ENCODE data around the gene UAP1L1. TPM values are rescaled to one million over a fixed set of nuclear protein-coding genes. Genes with fewer than 3 reads are reported as not detected.

The UAP1L1 gene
- polyA plus RNA-seq, 2 of the 4 experiments (the other 2 are of a cell fraction) = 1.2 to 7.8 TPM

GRCh38 chr9:137065336-137065967, 11.9 kb upstream of the UAP1L1 start:
- DNase-seq (ENCODE audit: low read depth in 1 of 2, low spot score in 1 of 2) (no peak), FAIRE-seq (no peak), ATAC-seq (no peak)
- 89% methylated on average over 23 of the region's 23 CpGs for WGBS (ENCODE audit: missing lambda C conversion rate)
- ChIA-PET CTCF (interaction anchor here (0.8 to 19.2 kb wide), 11 partner anchors 12 to 308 kb away, joined by 3 to 656 read pairs (median 15); partner anchors contain the start of genes ABCA2, ENTPD2, FUT7 and LCN8), POLR2A (no interaction called here)
- Histone ChIP-seq H3K4me3 (no peak overlapping the region), H3K4me1 (peaks cover 20% of the 10 kb centered on the region), H3K4me2 (no peak overlapping the region), H3K9me3 (no peaks in the 10 kb centered on the region), H3K27ac (no peak overlapping the region)
- TF ChIP-seq MAZ (IDR thresholded peaks at IDR 0.05; ENCODE audit: borderline replicate concordance, low read depth, low read length) (no peak), HDAC2 (IDR thresholded peaks at IDR 0.05) (no peak), JUNB (IDR thresholded peaks at IDR 0.05) (no peak), EP300 (IDR thresholded peaks at IDR 0.05) (no peak), POLR2A (IDR thresholded peaks at IDR 0.05; ENCODE audit: low read length) (no peak), KDM5A (IDR thresholded peaks at IDR 0.05) (no peak)

- DNase-seq (ENCODE audit: low read depth in 1 of 2, low spot score in 1 of 2) (no peak), FAIRE-seq (no peak), ATAC-seq (no peak)
- Histone ChIP-seq H3K27ac (no peak overlapping the region), H3K4me2 (no peak overlapping the region), H3K4me1 (peaks cover 25% of the 10 kb centered on the region), H3K9me3 (no peaks in the 10 kb centered on the region), H3K4me3 (no peak overlapping the region)
- ChIA-PET CTCF (interaction anchor here (0.8 to 19.2 kb wide), 15 partner anchors 13 to 283 kb away, joined by 3 to 656 read pairs (median 4); partner anchors contain the start of genes ABCA2, ENTPD2, FUT7 and MAN1B1), POLR2A (interaction anchor here (1.7 kb wide), 1 partner anchor 11 kb away, joined by 5 read pairs; no protein-coding TSS in a partner anchor)
- TF ChIP-seq FOSB (CRISPR knock-in tag; IDR thresholded peaks at IDR 0.05) = no peak
- no peak for TF ChIP-seq HEYL (CRISPR knock-in tag; IDR thresholded peaks at IDR 0.05)
- TF ChIP-seq RARB (CRISPR knock-in tag; IDR thresholded peaks at IDR 0.05) = no peak
- TF ChIP-seq E2F6 (IDR thresholded peaks at IDR 0.05; ENCODE audit: borderline replicate concordance, low read depth) = no peak
- TF ChIP-seq ZC3H11A (IDR thresholded peaks at IDR 0.05) = no peak
- TF ChIP-seq GATA3 (IDR thresholded peaks at IDR 0.05; ENCODE audit: borderline replicate concordance) = no peak
- no peak for TF ChIP-seq MAFK (IDR thresholded peaks at IDR 0.05; ENCODE audit: partially characterized antibody)
- TF ChIP-seq POLR2A (IDR thresholded peaks at IDR 0.05; ENCODE audit: low read length) = no peak
- TF ChIP-seq HOXB5 (CRISPR knock-in tag; IDR thresholded peaks at IDR 0.05) = no peak
- no peak for TF ChIP-seq CEBPB (IDR thresholded peaks at IDR 0.05)
- no peak for TF ChIP-seq SREBF2 (IDR thresholded peaks at IDR 0.05)
- TF ChIP-seq RFX5 (IDR thresholded peaks at IDR 0.05) = no peak
- no peak for TF ChIP-seq JUNB (IDR thresholded peaks at IDR 0.05)
- TF ChIP-seq BCL3 (IDR thresholded peaks at IDR 0.05) = no peak
- no peak for TF ChIP-seq RCOR1 (IDR thresholded peaks at IDR 0.05; ENCODE audit: low read depth, low read length)
- TF ChIP-seq FOSL2 (IDR thresholded peaks at IDR 0.05) = no peak
- TF ChIP-seq FOSL2 (CRISPR knock-in tag; IDR thresholded peaks at IDR 0.05) = no peak
- no peak for TF ChIP-seq CTCF (IDR thresholded peaks at IDR 0.05)
- no peak for TF ChIP-seq ZNF302 (CRISPR knock-in tag; IDR thresholded peaks at IDR 0.05)
- TF ChIP-seq NR3C1 (IDR thresholded peaks at IDR 0.05) = no peak
- TF ChIP-seq EHMT2 (IDR thresholded peaks at IDR 0.05; ENCODE audit: low read depth) = no peak
- 93% methylated on average over 23 of the region's 26 CpGs for WGBS (ENCODE audit: missing lambda C conversion rate)
These were observed 11.0 kb upstream of the UAP1L1 start for GRCh38 chr9:137066096-137066861.

All from A549 (cell line).